ENCODE data around the gene IFNLR1.

- TF ChIP-seq GATA3 (IDR thresholded peaks at IDR 0.05; ENCODE audit: low read depth, low read length), result no peak
- TF ChIP-seq GATA2 (IDR thresholded peaks at IDR 0.05; ENCODE audit: low read depth, low read length), result no peak
Observed at GRCh38 chr1:24156542-24157260, 30.4 kb downstream of the IFNLR1 start.

All from SH-SY5Y (cell line).